ENCODE measurements around the gene EXTL2.
"Not testable (repeated sequence)": the region's sequence is repeated elsewhere in the genome, so short reads cannot be mapped to it uniquely, and the experiment has no call there.

Gene EXTL2

DNA sequence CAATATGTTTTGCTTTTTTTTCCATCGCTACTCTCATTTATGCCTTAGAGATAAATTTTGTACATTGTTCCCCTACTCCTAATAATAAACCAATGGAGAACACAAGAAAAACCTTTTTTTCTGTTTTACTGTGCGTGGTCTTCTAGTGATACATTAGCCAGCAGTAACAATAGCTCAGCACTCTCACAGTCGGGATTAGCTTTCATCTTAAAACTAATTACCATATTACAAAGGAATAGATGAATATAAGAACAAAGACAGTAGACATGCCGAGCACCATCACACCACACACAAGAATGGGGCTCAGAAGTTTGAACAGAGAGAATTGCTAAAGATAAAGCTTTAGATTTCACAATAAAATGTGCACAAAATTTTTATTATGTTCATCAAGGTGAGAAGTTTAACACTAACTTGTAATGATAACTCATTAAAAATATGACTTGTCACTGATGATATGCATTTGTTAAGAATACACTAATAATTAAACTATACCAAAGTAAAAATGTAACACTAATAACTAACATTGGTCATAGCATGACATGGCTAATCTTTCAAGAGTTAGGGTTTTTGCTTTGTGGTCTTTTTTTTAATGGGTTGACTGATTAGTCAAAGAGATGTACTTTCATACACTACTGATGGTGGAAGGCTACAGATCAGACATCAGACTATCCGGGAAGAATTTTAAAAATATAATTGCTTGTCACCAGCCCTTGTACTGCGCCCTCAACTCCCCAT is 61.8 kb downstream of the EXTL2 start:
- Histone ChIP-seq H3K27me3 (ENCODE audit: insufficient read depth, poor library complexity, severe bottlenecking) (no peaks in the 10 kb centered on the region), H3K27ac (replicated peaks) (no peak overlapping the region), H3K4me3 (replicated peaks; ENCODE audit: insufficient read depth, low read length) (no peak overlapping the region)
- DNase-seq (ENCODE audit: low read depth in 1 of 2, low spot score in 1 of 2) = no peak
- no peak for TF ChIP-seq POLR2AphosphoS5 (IDR thresholded peaks at IDR 0.05; ENCODE audit: low read depth)
- TF ChIP-seq REST (IDR thresholded peaks at IDR 0.05; ENCODE audit: insufficient replicate concordance, low read depth) = no peak
- no peak for TF ChIP-seq GABPA (IDR thresholded peaks at IDR 0.05; ENCODE audit: low read depth)
- no peak for TF ChIP-seq SPI1 (IDR thresholded peaks at IDR 0.05; ENCODE audit: borderline replicate concordance, low read depth)
- no peak for TF ChIP-seq CTCF (IDR thresholded peaks at IDR 0.05; ENCODE audit: insufficient read depth, low read length)

- DNase-seq (ENCODE audit: low read depth in 1 of 2, low spot score in 1 of 2); H3K4me3 ChIP-seq (replicated peaks; ENCODE audit: insufficient read depth, low read length); H3K27me3 ChIP-seq (ENCODE audit: insufficient read depth, poor library complexity, severe bottlenecking): not testable (repeated sequence)
Observed at GRCh38 chr1:100825666-100826065, 69.0 kb downstream of the EXTL2 start.

More at GRCh38 chr1:100825666-100826065, 69.0 kb downstream of the EXTL2 start:
- not testable (repeated sequence) for H3K27ac ChIP-seq (replicated peaks)
